ENCODE measurements around the gene ZNF136. TPM values are rescaled to one million over a fixed set of nuclear protein-coding genes. Genes with fewer than 3 reads are reported as not detected.
A peak's percentile ranks its signal among the peaks of the same experiment; 100 is the strongest.

The ZNF136 gene
- total and polyA plus RNA-seq, 2 of the 8 experiments (the other 6 are each of a cell fraction or from before 2014, with no cell fraction given), result 1.6 to 6.9 TPM

GRCh38 chr19:12140545-12141404 is 22.1 kb upstream of the ZNF136 start (continued):
- TF ChIP-seq PHF8 (conservative IDR thresholded peaks at IDR 0.05; ENCODE audit: low read depth, low read length) (no peak), YY1 (IDR thresholded peaks at IDR 0.05; ENCODE audit: low read depth, low read length) (no peak), CEBPB (IDR thresholded peaks at IDR 0.05; ENCODE audit: low read depth, low read length) (no peak), KDM1A (IDR thresholded peaks at IDR 0.05; ENCODE audit: borderline replicate concordance, low read length) (no peak), USF2 (IDR thresholded peaks at IDR 0.05; ENCODE audit: low read length) (no peak), ZNF274 (IDR thresholded peaks at IDR 0.05; ENCODE audit: borderline replicate concordance, extremely low read depth, low read length) (no peak), CTCF (IDR thresholded peaks at IDR 0.05; ENCODE audit: control extremely low read depth in 1 of 3, insufficient read depth in 1 of 3, low read depth in 1 of 3, low read length in 3 of 3) (peak; percentile 83 to 98 (median 89)), SIX5 (IDR thresholded peaks at IDR 0.05; ENCODE audit: low read depth, low read length) (no peak), SUZ12 (IDR thresholded peaks at IDR 0.05; ENCODE audit: low read length) (no peak), BRCA1 (IDR thresholded peaks at IDR 0.05; ENCODE audit: low read depth, low read length) (0 out of 2 replicates have a peak, but pooled peaks have one; percentile 25), MAFK (IDR thresholded peaks at IDR 0.05; ENCODE audit: low read depth, low read length) (no peak), CREB1 (IDR thresholded peaks at IDR 0.05) (peak; percentile 37; the same call in 1 of the 2 replicates), POLR2A (IDR thresholded peaks at IDR 0.05; ENCODE audit: control extremely low read depth in 1 of 2, low read depth in 2 of 2, low read length in 2 of 2) (no peak), BCL11A (IDR thresholded peaks at IDR 0.05; ENCODE audit: low read depth in 2 of 2, low read length in 2 of 2) (no peak), KDM4A (IDR thresholded peaks at IDR 0.05; ENCODE audit: low read depth, low read length, severe bottlenecking) (no peak), GTF2F1 (IDR thresholded peaks at IDR 0.05; ENCODE audit: borderline replicate concordance, low read depth, low read length) (no peak), FOSL1 (IDR thresholded peaks at IDR 0.05; ENCODE audit: insufficient read depth, low read depth, low read length) (no peak), KDM5A (IDR thresholded peaks at IDR 0.05; ENCODE audit: low read length) (no peak), ATF2 (IDR thresholded peaks at IDR 0.05; ENCODE audit: low read length) (no peak), SP2 (IDR thresholded peaks at IDR 0.05; ENCODE audit: low read length) (no peak)
